Osteoblast (primary cell): ENCODE results near the gene SLC25A18. TPM values are rescaled to one million over a fixed set of nuclear protein-coding genes. Genes with fewer than 3 reads are reported as not detected.

Source experiments
- DNase-seq: peaks from one replicate; pipeline ENCODE4 v3.0.0; 2011; ENCODE audit warnings: low spot score, mixed read lengths; ENCODE audit not compliant: insufficient read length; ENCODE audit errors: missing footprints
- H2AFZ ChIP-seq: 2 replicates; pipeline ENCODE4 v1.6.0; 2011; ENCODE audit warnings: mild to moderate bottlenecking, low read length
- H3K27ac ChIP-seq: 2 replicates; pipeline ENCODE4 v1.5.1; 2011; ENCODE audit warnings: mild to moderate bottlenecking, low read depth, low read length, moderate library complexity
- H3K27me3 ChIP-seq: 2 replicates; pipeline ENCODE4 v1.6.0; 2012; ENCODE audit warnings: mild to moderate bottlenecking, control low read depth, inconsistent platforms, low read length, moderate library complexity; ENCODE audit not compliant: insufficient read depth
- H3K36me3 ChIP-seq: 2 replicates; pipeline ENCODE4 v1.5.1; 2011; ENCODE audit warnings: mild to moderate bottlenecking, low read length, control low read depth, moderate library complexity; ENCODE audit not compliant: insufficient read depth
- H3K4me1 ChIP-seq: 2 replicates; pipeline ENCODE4 v1.5.1; 2011; ENCODE audit warnings: mild to moderate bottlenecking, low read length, control low read depth, moderate library complexity; ENCODE audit not compliant: insufficient read depth
- H3K4me2 ChIP-seq: 2 replicates; pipeline ENCODE4 v1.6.0; 2011; ENCODE audit warnings: mild to moderate bottlenecking, low read length; ENCODE audit not compliant: insufficient read depth
- H3K4me3 ChIP-seq: fragments of 200-600 bp; sonication (generic); 3 replicates; pipeline ENCODE4 v1.5.1; 2012; ENCODE audit warnings: mild to moderate bottlenecking, low read length, inconsistent platforms; ENCODE audit not compliant: insufficient read depth
- H3K79me2 ChIP-seq: 2 replicates; pipeline ENCODE4 v1.6.0; 2012; ENCODE audit warnings: mild to moderate bottlenecking, low read length, control low read depth, inconsistent platforms; ENCODE audit not compliant: insufficient read depth
- H3K9me3 ChIP-seq: 2 replicates; pipeline ENCODE4 v1.5.1; 2011; ENCODE audit warnings: low read depth, low read length, control low read depth
- H4K20me1 ChIP-seq: 2 replicates; pipeline ENCODE4 v1.6.0; 2012; ENCODE audit warnings: mild to moderate bottlenecking, low read length, control low read depth; ENCODE audit not compliant: insufficient read depth
- CTCF ChIP-seq: IDR thresholded peaks from 2 replicates; pipeline ENCODE4 v1.5.1; 2011; ENCODE audit warnings: mild to moderate bottlenecking, low read depth, low read length, moderate library complexity; ENCODE audit errors: extremely low read depth
- total RNA-seq: library from RNA; depleted of rRNA; stranded (reverse); fragments of >200 nt; gene quantifications from 2 replicates; pipeline ENCODE4 v1.2.3, GENCODE V29; 2012

The SLC25A18 gene
- total RNA-seq, 1 donor = not detected

DNA sequence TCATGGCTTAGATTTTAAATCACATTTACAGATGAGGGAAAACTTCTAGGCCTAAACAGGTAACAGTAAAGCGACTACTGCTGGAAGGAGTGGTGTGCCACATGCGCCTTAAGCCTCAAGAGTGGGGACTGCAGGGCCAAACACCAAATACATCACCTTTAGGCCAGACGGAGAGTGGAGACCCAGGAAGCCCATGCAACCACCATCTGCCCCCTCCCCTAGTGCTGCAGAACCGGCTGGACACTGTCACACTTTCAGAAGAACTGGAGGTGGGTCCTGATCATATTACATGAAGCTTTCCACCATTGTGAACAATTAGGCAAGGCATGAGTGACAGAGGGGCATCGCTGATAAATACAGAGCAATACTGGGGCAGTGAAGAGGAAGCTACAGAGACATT, 28.9 kb downstream of the SLC25A18 start:
- Histone ChIP-seq H3K4me1 (no peaks in the 10 kb centered on the region), H3K4me2 (no peak overlapping the region), H3K79me2 (no peaks in the 10 kb centered on the region), H4K20me1 (no peaks in the 10 kb centered on the region), H3K36me3 (peaks cover 62% of the 10 kb centered on the region), H3K4me3 (no peak overlapping the region), H2AFZ (no peak overlapping the region), H3K27me3 (no peaks in the 10 kb centered on the region), H3K9me3 (no peaks in the 10 kb centered on the region), H3K27ac (no peak overlapping the region)
- TF ChIP-seq CTCF = no peak
- no peak for DNase-seq

GRCh38 chr22:17596226-17596625, 32.9 kb downstream of the SLC25A18 start:
- no peak overlapping the region for H3K4me3 ChIP-seq
- H4K20me1 ChIP-seq = no peaks in the 10 kb centered on the region
- no peak for DNase-seq
- no peak overlapping the region for H2AFZ ChIP-seq
- no peaks in the 10 kb centered on the region for H3K27me3 ChIP-seq
- H3K4me2 ChIP-seq = no peak overlapping the region
- no peak overlapping the region for H3K27ac ChIP-seq
- no peak for TF ChIP-seq CTCF
- H3K4me1 ChIP-seq = no peaks in the 10 kb centered on the region
- H3K9me3 ChIP-seq = no peaks in the 10 kb centered on the region
- peaks cover 78% of the 10 kb centered on the region for H3K36me3 ChIP-seq
- peaks cover 3% of the 10 kb centered on the region for H3K79me2 ChIP-seq

DNA sequence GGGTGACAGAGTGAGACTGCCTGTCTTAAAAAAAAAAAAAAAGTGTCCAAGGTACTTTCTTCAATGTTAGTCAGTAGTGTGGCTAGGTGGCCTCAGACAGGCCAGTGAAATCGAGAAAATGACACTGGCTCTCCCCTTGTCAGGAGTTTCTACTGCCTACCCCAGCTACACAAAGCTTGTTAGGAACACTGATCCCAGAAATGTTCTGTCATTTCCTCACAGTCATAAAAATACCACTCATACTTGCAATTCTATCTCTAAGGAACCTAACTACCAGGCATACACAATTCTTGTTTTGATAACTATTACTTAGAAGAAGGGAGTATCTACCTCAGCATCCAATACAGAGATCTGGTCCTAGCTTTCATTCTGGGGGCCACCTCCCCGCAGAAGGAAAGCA, 33.9 kb downstream of the SLC25A18 start:
- H3K36me3 ChIP-seq = peaks cover 69% of the 10 kb centered on the region
- TF ChIP-seq CTCF = no peak
- H4K20me1 ChIP-seq = no peaks in the 10 kb centered on the region
- H2AFZ ChIP-seq = no peak overlapping the region
- H3K4me2 ChIP-seq = no peak overlapping the region
- no peaks in the 10 kb centered on the region for H3K9me3 ChIP-seq
- peak overlapping the region; percentile 61 for H3K27ac ChIP-seq
- no peaks in the 10 kb centered on the region for H3K27me3 ChIP-seq
- H3K79me2 ChIP-seq = peaks cover 9% of the 10 kb centered on the region
- no peak for DNase-seq
- H3K4me3 ChIP-seq = no peak overlapping the region
- H3K4me1 ChIP-seq = no peaks in the 10 kb centered on the region

- Histone ChIP-seq H4K20me1 (peaks cover 2% of the 10 kb centered on the region), H3K27ac (no peak overlapping the region)
- no peak for TF ChIP-seq CTCF
These were observed 35.0 kb downstream of the SLC25A18 start for GRCh38 chr22:17598318-17598717.

More at GRCh38 chr22:17598318-17598717, 35.0 kb downstream of the SLC25A18 start:
- H3K27me3 ChIP-seq = no peaks in the 10 kb centered on the region
- H3K4me1 ChIP-seq = no peaks in the 10 kb centered on the region
- H3K4me2 ChIP-seq = no peak overlapping the region
- DNase-seq = no peak
- peaks cover 63% of the 10 kb centered on the region for H3K36me3 ChIP-seq
- no peak overlapping the region for H3K4me3 ChIP-seq
- H3K79me2 ChIP-seq = peaks cover 14% of the 10 kb centered on the region
- H2AFZ ChIP-seq = no peak overlapping the region
- no peaks in the 10 kb centered on the region for H3K9me3 ChIP-seq
